ENCODE data around the gene KLHL26. TPM values are rescaled to one million over a fixed set of nuclear protein-coding genes. Genes with fewer than 3 reads are reported as not detected.

Gene KLHL26
- total and polyA plus RNA-seq, 4 donors: 2.3 to 5.9 (median 2.4) TPM

- 8% methylated on average over 32 of the region's 32 CpGs for WGBS
- TF ChIP-seq MAX (IDR thresholded peaks at IDR 0.05): no peak
- no peak for TF ChIP-seq YY1 (IDR thresholded peaks at IDR 0.05)
- no peak for TF ChIP-seq TAF1 (conservative IDR thresholded peaks at IDR 0.05)
- TF ChIP-seq RXRA (IDR thresholded peaks at IDR 0.05): no peak
- TF ChIP-seq ATF3 (IDR thresholded peaks at IDR 0.05): no peak
- TF ChIP-seq FOXA1 (IDR thresholded peaks at IDR 0.05): no peak
- TF ChIP-seq RAD21 (IDR thresholded peaks at IDR 0.05): no peak
- no peak for TF ChIP-seq NR2F2 (IDR thresholded peaks at IDR 0.05)
- no peaks in the 10 kb centered on the region for H3K9me3 ChIP-seq (ENCODE audit: control insufficient read depth in 4 of 4, low read length in 3 of 4)
- peaks cover 0 to 5% (median under 1%) of the 10 kb centered on the region in 4 donors for H3K4me1 ChIP-seq (ENCODE audit: control insufficient read depth in 4 of 4, insufficient read depth in 4 of 4, low read length in 3 of 4)
- no peak overlapping the region for H3K4me3 ChIP-seq (ENCODE audit: low read depth in 1 of 3, low read length in 3 of 3)
- peaks cover 4 to 10% (median 6%) of the 10 kb centered on the region in 4 donors for H3K27me3 ChIP-seq (ENCODE audit: control insufficient read depth in 4 of 4, insufficient read depth in 4 of 4, low read length in 3 of 4)
- H3K36me3 ChIP-seq (ENCODE audit: control insufficient read depth in 4 of 4, insufficient read depth in 3 of 4, low read depth in 1 of 4, low read length in 3 of 4): no peaks in the 10 kb centered on the region
- no peak for DNase-seq (ENCODE audit: low spot score)
- no peak overlapping the region for H3K27ac ChIP-seq (ENCODE audit: low read depth in 1 of 2, low read length in 2 of 2)
- H3K9ac ChIP-seq (ENCODE audit: low read depth in 1 of 2, low read length in 2 of 2): no peak overlapping the region
Observed at GRCh38 chr19:18603255-18603957, 33.4 kb upstream of the KLHL26 start.

- DNase-seq (ENCODE audit: low spot score): no peak
- no peak overlapping the region for H3K9ac ChIP-seq (ENCODE audit: low read depth in 1 of 2, low read length in 2 of 2)
- TF ChIP-seq NR2F2 (IDR thresholded peaks at IDR 0.05) (no peak), FOXA1 (IDR thresholded peaks at IDR 0.05) (no peak), MAX (IDR thresholded peaks at IDR 0.05) (no peak), YY1 (IDR thresholded peaks at IDR 0.05) (no peak), HNF4A (conservative IDR thresholded peaks at IDR 0.05) (no peak)
- H3K9me3 ChIP-seq (ENCODE audit: control insufficient read depth in 4 of 4, low read length in 3 of 4): no peaks in the 10 kb centered on the region
- peaks cover 0 to 5% (median under 1%) of the 10 kb centered on the region in 4 donors for H3K4me1 ChIP-seq (ENCODE audit: control insufficient read depth in 4 of 4, insufficient read depth in 4 of 4, low read length in 3 of 4)
- no peaks in the 10 kb centered on the region for H3K36me3 ChIP-seq (ENCODE audit: control insufficient read depth in 4 of 4, insufficient read depth in 3 of 4, low read depth in 1 of 4, low read length in 3 of 4)
- H3K27ac ChIP-seq (ENCODE audit: low read depth in 1 of 2, low read length in 2 of 2): no peak overlapping the region
- no peak overlapping the region for H3K4me3 ChIP-seq (ENCODE audit: low read depth in 1 of 3, low read length in 3 of 3)
- peaks cover 5 to 10% (median 8%) of the 10 kb centered on the region in 4 donors for H3K27me3 ChIP-seq (ENCODE audit: control insufficient read depth in 4 of 4, insufficient read depth in 4 of 4, low read length in 3 of 4)
- WGBS: 14% methylated on average over 26 of the region's 26 CpGs
Observed at GRCh38 chr19:18603958-18604819, 32.6 kb upstream of the KLHL26 start.

GRCh38 chr19:18604820-18605159 lies 32.0 kb upstream of the KLHL26 start:
- no peak overlapping the region for H3K9ac ChIP-seq (ENCODE audit: low read depth in 1 of 2, low read length in 2 of 2)
- no peaks in the 10 kb centered on the region for H3K36me3 ChIP-seq (ENCODE audit: control insufficient read depth in 4 of 4, insufficient read depth in 3 of 4, low read depth in 1 of 4, low read length in 3 of 4)
- H3K27me3 ChIP-seq (ENCODE audit: control insufficient read depth in 4 of 4, insufficient read depth in 4 of 4, low read length in 3 of 4): peaks cover 7 to 10% (median 8%) of the 10 kb centered on the region in 4 donors
- no peak overlapping the region for H3K4me3 ChIP-seq (ENCODE audit: low read depth in 1 of 3, low read length in 3 of 3)
- H3K9me3 ChIP-seq (ENCODE audit: control insufficient read depth in 4 of 4, low read length in 3 of 4): no peaks in the 10 kb centered on the region
- DNase-seq (ENCODE audit: low spot score): no peak
- H3K4me1 ChIP-seq (ENCODE audit: control insufficient read depth in 4 of 4, insufficient read depth in 4 of 4, low read length in 3 of 4): peaks cover 0 to 5% (median under 1%) of the 10 kb centered on the region in 4 donors
- WGBS: 10% methylated on average over 10 of the region's 10 CpGs
- no peak overlapping the region for H3K27ac ChIP-seq (ENCODE audit: low read depth in 1 of 2, low read length in 2 of 2)
- TF ChIP-seq MAX (IDR thresholded peaks at IDR 0.05) (no peak), JUND (IDR thresholded peaks at IDR 0.05) (no peak), YY1 (IDR thresholded peaks at IDR 0.05) (no peak), ZBTB33 (IDR thresholded peaks at IDR 0.05) (no peak), RXRA (IDR thresholded peaks at IDR 0.05) (no peak), GABPA (IDR thresholded peaks at IDR 0.05 in 1 of 2, conservative IDR thresholded peaks at IDR 0.05 in 1 of 2) (no peak), CTCF (IDR thresholded peaks at IDR 0.05; ENCODE audit: low read depth, low read length, missing input control) (no peak), RAD21 (IDR thresholded peaks at IDR 0.05) (no peak), NR2F2 (IDR thresholded peaks at IDR 0.05) (no peak), REST (IDR thresholded peaks at IDR 0.05) (no peak), HNF4A (conservative IDR thresholded peaks at IDR 0.05) (no peak), TAF1 (conservative IDR thresholded peaks at IDR 0.05) (no peak), FOXA2 (IDR thresholded peaks at IDR 0.05) (no peak), EGR1 (IDR thresholded peaks at IDR 0.05; ENCODE audit: low read depth in 2 of 2) (no peak), FOXA1 (IDR thresholded peaks at IDR 0.05) (no peak)

All from liver (tissue), 9 donors.